GM18520 (cell line): ENCODE measurements around the gene FAM168A.

Source experiments
- ATAC-seq: cut with Tn5 transposase; IDR thresholded peaks from one replicate; pipeline ENCODE4 v1.9.1; 2021; ENCODE audit not compliant: unreplicated experiment

The FAM168A gene

GRCh38 chr11:73379189-73379880 lies 218.6 kb downstream of the FAM168A start:
- ATAC-seq, result no peak

- peak; percentile 0 for ATAC-seq
These were observed 220.9 kb downstream of the FAM168A start for GRCh38 chr11:73376803-73377629.

- peak; percentile 67 for ATAC-seq
These were observed 221.6 kb downstream of the FAM168A start, which contains the start of gene RELT for GRCh38 chr11:73376160-73376802. Gene RELT (plus strand): TSS chr11:73376399. CDS start chr11:73389137, 12,738 bp downstream.

GRCh38 chr11:73375830-73376159 lies 222.1 kb downstream of the FAM168A start:
- ATAC-seq, result no peak

GRCh38 chr11:73374151-73374550 lies 223.8 kb downstream of the FAM168A start:
- ATAC-seq, result no peak

GRCh38 chr11:73372375-73372993 lies 225.4 kb downstream of the FAM168A start:
- ATAC-seq, result no peak

- ATAC-seq, result no peak
These were observed 230.4 kb downstream of the FAM168A start for GRCh38 chr11:73367482-73368024.

GRCh38 chr11:73366953-73367352 lies 231.0 kb downstream of the FAM168A start:
- no peak for ATAC-seq

GRCh38 chr11:73366265-73366610 lies 231.7 kb downstream of the FAM168A start:
- ATAC-seq, result no peak

GRCh38 chr11:73365352-73366264 lies 232.3 kb downstream of the FAM168A start:
- ATAC-seq, result no peak

GRCh38 chr11:73363147-73363546 lies 234.8 kb downstream of the FAM168A start:
- no peak for ATAC-seq

GRCh38 chr11:73361953-73362776 lies 235.7 kb downstream of the FAM168A start:
- no peak for ATAC-seq

- ATAC-seq, result no peak
These were observed 237.1 kb downstream of the FAM168A start for GRCh38 chr11:73360743-73361369.

GRCh38 chr11:73359930-73360742 lies 237.8 kb downstream of the FAM168A start:
- ATAC-seq, result no peak

GRCh38 chr11:73359341-73359740 lies 238.6 kb downstream of the FAM168A start:
- no peak for ATAC-seq

- no peak for ATAC-seq
These were observed 239.8 kb downstream of the FAM168A start for GRCh38 chr11:73358071-73358470.

GRCh38 chr11:73356979-73357860 lies 240.7 kb downstream of the FAM168A start:
- ATAC-seq, result no peak
